HepG2 (cell line): Measurements from ENCODE around the gene PPP1R7. TPM values are rescaled to one million over a fixed set of nuclear protein-coding genes. Genes with fewer than 3 reads are reported as not detected.

Experiments used
- GMEB1 ChIP-seq: sonication (generic); formaldehyde crosslinking; IDR thresholded peaks from 2 replicates; pipeline ENCODE4 v1.5.1; 2020; ENCODE audit warnings: missing genetic modification reagents, mild to moderate bottlenecking, borderline replicate concordance
- GPN1 ChIP-seq: sonication (generic); formaldehyde crosslinking; IDR thresholded peaks from 2 replicates; pipeline ENCODE4 v1.5.1; 2020; ENCODE audit warnings: missing genetic modification reagents, borderline replicate concordance
- HMG20B ChIP-seq: conservative IDR thresholded peaks from 2 replicates; pipeline ENCODE4 v1.6.1; 2016; ENCODE audit warnings: missing genetic modification reagents, missing compliant biosample characterization
- HMGXB4 ChIP-seq, 2 experiments: sonication (generic) in 1 of 2; formaldehyde crosslinking in 1 of 2; IDR thresholded peaks; 2 replicates each; pipeline versions ENCODE4 v1.4.0 to v1.6.1; 2018 to 2020; ENCODE audit warnings: missing genetic modification reagents in 2 of 2, borderline replicate concordance in 1 of 2, low read depth in 1 of 2, mild to moderate bottlenecking in 1 of 2, missing biosample characterization in 1 of 2
- HOXA5 ChIP-seq: sonication (generic); formaldehyde crosslinking; IDR thresholded peaks from 2 replicates; pipeline ENCODE4 v1.4.0; 2020; ENCODE audit warnings: missing genetic modification reagents
- MYC ChIP-seq: sonication (generic); formaldehyde crosslinking; IDR thresholded peaks from 2 replicates; pipeline ENCODE4 v1.9.0; 2021; ENCODE audit warnings: missing genetic modification reagents, borderline replicate concordance
- PTBP1 ChIP-seq: fragments of 200-400 bp; formaldehyde crosslinking; IDR thresholded peaks from 2 replicates; pipeline ENCODE4 v1.6.1; 2018; ENCODE audit warnings: low read length, low read depth; ENCODE audit not compliant: poor library complexity, severe bottlenecking
- RNF2 ChIP-seq: fragments of 450-650 bp; conservative IDR thresholded peaks from 2 replicates; pipeline ENCODE4 v1.6.1; 2016; ENCODE audit warnings: low read depth
- ZNF614 ChIP-seq: IDR thresholded peaks from 2 replicates; pipeline ENCODE4 v1.6.1; 2018; ENCODE audit warnings: missing biosample characterization, missing genetic modification reagents, inconsistent platforms, borderline replicate concordance
- ZNF629 ChIP-seq: sonication (generic); formaldehyde crosslinking; conservative IDR thresholded peaks from 2 replicates; pipeline ENCODE4 v1.5.0; 2020; ENCODE audit warnings: missing genetic modification reagents
- ZNF678 ChIP-seq: sonication (generic); formaldehyde crosslinking; IDR thresholded peaks from 2 replicates; pipeline ENCODE4 v1.4.0; 2020; ENCODE audit warnings: mild to moderate bottlenecking, missing genetic modification reagents
- ZNF788 ChIP-seq: sonication (generic); formaldehyde crosslinking; IDR thresholded peaks from 2 replicates; pipeline ENCODE4 v1.5.0; 2020; ENCODE audit warnings: mild to moderate bottlenecking, missing genetic modification reagents, borderline replicate concordance
- polyA plus RNA-seq, 8 experiments: library from polyadenylated mRNA; depleted of rRNA in 3 of 8; stranded (reverse) in 7 of 8; unstranded in 1 of 8; fragments of >200 nt; fragmentation: Illumina TruSeq in 4 of 8; extraction: Trizol in 4 of 8; gene quantifications; 2 replicates each; pipeline versions ENCODE4 v1.2.1 to v1.2.3, GENCODE V29; 2011 to 2016; ENCODE audit warnings: low read depth in 4 of 8, missing spikeins in 1 of 8, mixed read lengths in 1 of 8; ENCODE audit not compliant: insufficient read depth in 1 of 8
- total RNA-seq, 5 experiments: library from RNA; depleted of rRNA; stranded (reverse); fragments of >200 nt; fragmentation: Illumina TruSeq; extraction: Trizol; gene quantifications; 2 replicates each; pipeline ENCODE4 v1.2.3, GENCODE V29; 2016; ENCODE audit warnings: low read depth in 1 of 5
- TF ChIP-seq, protein P1 (sequence below): sonication (generic); formaldehyde crosslinking; IDR thresholded peaks from 2 replicates; pipeline ENCODE4 v1.8.0; 2022; ENCODE audit warnings: mild to moderate bottlenecking, missing genetic modification reagents
- TF ChIP-seq, protein P2 (sequence below): sonication (generic); formaldehyde crosslinking; IDR thresholded peaks from 2 replicates; pipeline ENCODE4 v1.4.0; 2020; ENCODE audit warnings: missing genetic modification reagents

The PPP1R7 gene
- total and polyA plus RNA-seq, 2 of the 13 experiments (the other 11 are each of a cell fraction or from before 2014, with no cell fraction given) = 33.3 to 67.9 TPM

DNA sequence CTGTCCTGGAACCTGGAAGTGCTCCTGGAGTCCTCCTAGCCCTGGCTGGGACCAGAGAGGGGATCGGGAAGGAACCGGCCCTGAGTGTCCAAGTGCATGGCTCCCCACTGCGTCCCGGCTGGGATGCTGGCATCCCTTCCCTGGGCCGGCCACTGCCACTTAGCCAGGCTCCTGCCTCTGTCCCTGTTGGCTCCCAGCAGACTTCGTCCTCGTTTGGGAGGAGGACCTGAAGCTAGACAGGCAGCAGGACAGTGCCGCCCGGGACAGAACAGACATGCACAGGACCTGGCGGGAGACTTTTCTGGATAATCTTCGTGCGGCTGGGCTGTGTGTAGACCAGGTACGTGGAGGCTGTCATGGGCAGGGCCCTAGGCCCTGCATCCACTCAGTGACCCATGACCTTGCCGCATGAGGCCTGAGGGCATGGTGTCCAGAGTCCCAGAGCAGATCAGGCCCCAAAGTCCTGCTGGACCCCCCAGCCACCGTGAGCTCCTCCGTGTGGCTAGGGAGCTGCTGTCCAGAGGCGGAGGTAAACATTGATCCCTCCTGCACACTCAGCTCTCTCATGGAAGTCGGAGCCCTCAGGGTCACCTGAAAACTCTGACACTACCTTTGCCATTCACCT lies 45.4 kb downstream of the PPP1R7 start (continued):
- no peak for TF ChIP-seq GPN1
- no peak for TF ChIP-seq MYC (CRISPR knock-in tag)
- TF ChIP-seq ZNF614 (CRISPR knock-in tag) = no peak
- TF ChIP-seq GMEB1 (CRISPR knock-in tag) = no peak
- no peak for TF ChIP-seq HMGXB4 (CRISPR knock-in tag; IDR thresholded peaks at IDR 0.05; ENCODE audit: borderline replicate concordance in 1 of 2, low read depth in 1 of 2)
- no peak for TF ChIP-seq HMG20B (CRISPR knock-in tag)
- TF ChIP-seq PTBP1 = no peak
- no peak for TF ChIP-seq HOXA5
- TF ChIP-seq RNF2 = no peak
- no peak for TF ChIP-seq ZNF629 (CRISPR knock-in tag)
- TF ChIP-seq, protein P1, sequence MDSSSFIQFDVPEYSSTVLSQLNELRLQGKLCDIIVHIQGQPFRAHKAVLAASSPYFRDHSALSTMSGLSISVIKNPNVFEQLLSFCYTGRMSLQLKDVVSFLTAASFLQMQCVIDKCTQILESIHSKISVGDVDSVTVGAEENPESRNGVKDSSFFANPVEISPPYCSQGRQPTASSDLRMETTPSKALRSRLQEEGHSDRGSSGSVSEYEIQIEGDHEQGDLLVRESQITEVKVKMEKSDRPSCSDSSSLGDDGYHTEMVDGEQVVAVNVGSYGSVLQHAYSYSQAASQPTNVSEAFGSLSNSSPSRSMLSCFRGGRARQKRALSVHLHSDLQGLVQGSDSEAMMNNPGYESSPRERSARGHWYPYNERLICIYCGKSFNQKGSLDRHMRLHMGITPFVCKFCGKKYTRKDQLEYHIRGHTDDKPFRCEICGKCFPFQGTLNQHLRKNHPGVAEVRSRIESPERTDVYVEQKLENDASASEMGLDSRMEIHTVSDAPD = no peak
- TF ChIP-seq, protein P2, sequence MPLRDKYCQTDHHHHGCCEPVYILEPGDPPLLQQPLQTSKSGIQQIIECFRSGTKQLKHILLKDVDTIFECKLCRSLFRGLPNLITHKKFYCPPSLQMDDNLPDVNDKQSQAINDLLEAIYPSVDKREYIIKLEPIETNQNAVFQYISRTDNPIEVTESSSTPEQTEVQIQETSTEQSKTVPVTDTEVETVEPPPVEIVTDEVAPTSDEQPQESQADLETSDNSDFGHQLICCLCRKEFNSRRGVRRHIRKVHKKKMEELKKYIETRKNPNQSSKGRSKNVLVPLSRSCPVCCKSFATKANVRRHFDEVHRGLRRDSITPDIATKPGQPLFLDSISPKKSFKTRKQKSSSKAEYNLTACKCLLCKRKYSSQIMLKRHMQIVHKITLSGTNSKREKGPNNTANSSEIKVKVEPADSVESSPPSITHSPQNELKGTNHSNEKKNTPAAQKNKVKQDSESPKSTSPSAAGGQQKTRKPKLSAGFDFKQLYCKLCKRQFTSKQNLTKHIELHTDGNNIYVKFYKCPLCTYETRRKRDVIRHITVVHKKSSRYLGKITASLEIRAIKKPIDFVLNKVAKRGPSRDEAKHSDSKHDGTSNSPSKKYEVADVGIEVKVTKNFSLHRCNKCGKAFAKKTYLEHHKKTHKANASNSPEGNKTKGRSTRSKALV = no peak
- TF ChIP-seq ZNF678 = no peak
- TF ChIP-seq ZNF788 (CRISPR knock-in tag) = no peak
